ENCODE data around the gene APBB1IP. TPM values are rescaled to one million over a fixed set of nuclear protein-coding genes. Genes with fewer than 3 reads are reported as not detected.

APBB1IP gene
- total RNA-seq, 1 experiment from 2014 or later = not detected

GRCh38 chr10:26408858-26409494 is 29.2 kb upstream of the APBB1IP start:
- Histone ChIP-seq H3K27ac (ENCODE audit: low read length) (no peak overlapping the region), H3K4me1 (ENCODE audit: insufficient read depth, low read length) (no peaks in the 10 kb centered on the region), H3K9me3 (ENCODE audit: low read length) (no peaks in the 10 kb centered on the region), H3K36me3 (ENCODE audit: low read depth, low read length) (no peaks in the 10 kb centered on the region), H3K4me2 (ENCODE audit: low read length) (no peak overlapping the region), H3K27me3 (ENCODE audit: low read length) (no peaks in the 10 kb centered on the region), H3K79me2 (ENCODE audit: low read length) (no peaks in the 10 kb centered on the region), H4K20me1 (ENCODE audit: low read length) (no peaks in the 10 kb centered on the region), H3F3A (ENCODE audit: low read length, unreplicated experiment) (no peaks in the 10 kb centered on the region), H2AFZ (ENCODE audit: low read length) (no peak overlapping the region), H3K9ac (ENCODE audit: low read length) (no peak overlapping the region), H3K9me2 (replicated peaks; ENCODE audit: low read length) (no peaks in the 10 kb centered on the region), H3K4me3 (ENCODE audit: low read length) (no peak overlapping the region)
- no TSS peak for BruUV-seq (replicated peaks)
- no peak for TF ChIP-seq EZH2 (IDR thresholded peaks at IDR 0.05; ENCODE audit: low read length, unreplicated experiment)
- no peak for TF ChIP-seq CTCF (conservative IDR thresholded peaks at IDR 0.05; ENCODE audit: low read depth, low read length)
- no peak for TF ChIP-seq EZH2phosphoT487 (IDR thresholded peaks at IDR 0.05; ENCODE audit: borderline replicate concordance, low read length)
- POLR2A ChIA-PET (ENCODE audit: unreplicated experiment) = no interaction called here
- ATAC-seq = no peak
- CTCF ChIA-PET = no interaction called here
- intact Hi-C loops (cut with micrococcal nuclease) = no loop called here
- no peak for DNase-seq

GRCh38 chr10:26410356-26410755 is 27.8 kb upstream of the APBB1IP start:
- Histone ChIP-seq H3K27me3 (ENCODE audit: low read length) (no peaks in the 10 kb centered on the region), H3K4me3 (ENCODE audit: low read length) (no peak overlapping the region), H3K79me2 (ENCODE audit: low read length) (no peaks in the 10 kb centered on the region), H3K4me1 (ENCODE audit: insufficient read depth, low read length) (no peaks in the 10 kb centered on the region), H3K36me3 (ENCODE audit: low read depth, low read length) (no peaks in the 10 kb centered on the region), H3K9ac (ENCODE audit: low read length) (no peak overlapping the region), H3K9me2 (replicated peaks; ENCODE audit: low read length) (no peaks in the 10 kb centered on the region), H3K4me2 (ENCODE audit: low read length) (no peak overlapping the region), H3F3A (ENCODE audit: low read length, unreplicated experiment) (no peaks in the 10 kb centered on the region), H4K20me1 (ENCODE audit: low read length) (no peaks in the 10 kb centered on the region), H2AFZ (ENCODE audit: low read length) (no peak overlapping the region), H3K9me3 (ENCODE audit: low read length) (no peaks in the 10 kb centered on the region), H3K27ac (ENCODE audit: low read length) (no peak overlapping the region)
- intact Hi-C loops (cut with micrococcal nuclease) = no loop called here
- no peak for DNase-seq
- no peak for ATAC-seq
- POLR2A ChIA-PET (ENCODE audit: unreplicated experiment) = no interaction called here
- CTCF ChIA-PET = no interaction called here
- TF ChIP-seq CTCF (conservative IDR thresholded peaks at IDR 0.05; ENCODE audit: low read depth, low read length) (no peak), EZH2 (IDR thresholded peaks at IDR 0.05; ENCODE audit: low read length, unreplicated experiment) (no peak), EZH2phosphoT487 (IDR thresholded peaks at IDR 0.05; ENCODE audit: borderline replicate concordance, low read length) (no peak)
- no TSS peak for BruUV-seq (replicated peaks)

GRCh38 chr10:26412932-26413331 is 25.2 kb upstream of the APBB1IP start:
- Histone ChIP-seq H3F3A (ENCODE audit: low read length, unreplicated experiment) (no peaks in the 10 kb centered on the region), H3K27me3 (ENCODE audit: low read length) (0 out of 2 replicates have a peak, but pooled peaks cover 4% of the 10 kb centered on the region), H3K27ac (ENCODE audit: low read length) (no peak overlapping the region), H2AFZ (ENCODE audit: low read length) (no peak overlapping the region), H3K4me2 (ENCODE audit: low read length) (no peak overlapping the region), H3K4me3 (ENCODE audit: low read length) (no peak overlapping the region), H3K4me1 (ENCODE audit: insufficient read depth, low read length) (no peaks in the 10 kb centered on the region), H3K9me3 (ENCODE audit: low read length) (no peaks in the 10 kb centered on the region), H3K9me2 (replicated peaks; ENCODE audit: low read length) (no peaks in the 10 kb centered on the region), H4K20me1 (ENCODE audit: low read length) (no peaks in the 10 kb centered on the region), H3K36me3 (ENCODE audit: low read depth, low read length) (no peaks in the 10 kb centered on the region), H3K9ac (ENCODE audit: low read length) (no peak overlapping the region), H3K79me2 (ENCODE audit: low read length) (no peaks in the 10 kb centered on the region)
- BruUV-seq (replicated peaks) = no TSS peak
- ChIA-PET POLR2A (ENCODE audit: unreplicated experiment) (no interaction called here), CTCF (no interaction called here)
- intact Hi-C loops (cut with micrococcal nuclease) = no loop called here
- ATAC-seq = no peak
- DNase-seq = no peak
- TF ChIP-seq EZH2phosphoT487 (IDR thresholded peaks at IDR 0.05; ENCODE audit: borderline replicate concordance, low read length) = no peak
- no peak for TF ChIP-seq EZH2 (IDR thresholded peaks at IDR 0.05; ENCODE audit: low read length, unreplicated experiment)

Measured in PC-3 (cell line).